ENCODE data around the gene ROBO2. TPM values are rescaled to one million over a fixed set of nuclear protein-coding genes. Genes with fewer than 3 reads are reported as not detected.

Gene ROBO2
- total and polyA plus RNA-seq, 11 donors, result 0.04 to 0.93 (median 0.06) TPM; not detected in 6

DNA sequence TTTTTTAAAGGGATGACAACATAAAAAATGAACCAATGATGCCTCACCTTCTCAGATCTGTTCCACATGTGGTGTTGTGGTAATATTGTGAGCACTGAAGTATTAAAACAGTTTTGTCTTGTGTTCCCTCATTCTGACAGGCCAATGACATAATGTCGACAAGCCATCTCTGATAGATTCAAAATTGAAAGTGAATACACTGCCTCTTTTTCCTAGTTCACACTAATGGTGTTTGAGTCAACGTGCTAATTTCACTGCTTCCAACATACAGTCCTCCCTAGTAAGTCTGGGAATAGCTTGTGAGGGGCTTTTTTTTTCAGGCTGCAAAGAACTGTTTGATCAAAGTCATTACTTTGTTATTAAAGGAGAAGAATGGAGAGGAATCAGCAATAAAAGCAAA lies 82.8 kb downstream of the ROBO2 start:
- H3K4me3 ChIP-seq, result no peak overlapping the region
- H3K36me3 ChIP-seq, result no peaks in the 10 kb centered on the region
- no peak overlapping the region for H3K27ac ChIP-seq
- ATAC-seq (no peak), DNase-seq (no peak)
- H3K27me3 ChIP-seq, result no peaks in the 10 kb centered on the region
- no peak for TF ChIP-seq POLR2A (IDR thresholded peaks at IDR 0.05)
- TF ChIP-seq, protein P1, sequence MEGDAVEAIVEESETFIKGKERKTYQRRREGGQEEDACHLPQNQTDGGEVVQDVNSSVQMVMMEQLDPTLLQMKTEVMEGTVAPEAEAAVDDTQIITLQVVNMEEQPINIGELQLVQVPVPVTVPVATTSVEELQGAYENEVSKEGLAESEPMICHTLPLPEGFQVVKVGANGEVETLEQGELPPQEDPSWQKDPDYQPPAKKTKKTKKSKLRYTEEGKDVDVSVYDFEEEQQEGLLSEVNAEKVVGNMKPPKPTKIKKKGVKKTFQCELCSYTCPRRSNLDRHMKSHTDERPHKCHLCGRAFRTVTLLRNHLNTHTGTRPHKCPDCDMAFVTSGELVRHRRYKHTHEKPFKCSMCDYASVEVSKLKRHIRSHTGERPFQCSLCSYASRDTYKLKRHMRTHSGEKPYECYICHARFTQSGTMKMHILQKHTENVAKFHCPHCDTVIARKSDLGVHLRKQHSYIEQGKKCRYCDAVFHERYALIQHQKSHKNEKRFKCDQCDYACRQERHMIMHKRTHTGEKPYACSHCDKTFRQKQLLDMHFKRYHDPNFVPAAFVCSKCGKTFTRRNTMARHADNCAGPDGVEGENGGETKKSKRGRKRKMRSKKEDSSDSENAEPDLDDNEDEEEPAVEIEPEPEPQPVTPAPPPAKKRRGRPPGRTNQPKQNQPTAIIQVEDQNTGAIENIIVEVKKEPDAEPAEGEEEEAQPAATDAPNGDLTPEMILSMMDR (IDR thresholded peaks at IDR 0.05), result no peak
- H3K9me3 ChIP-seq, result no peaks in the 10 kb centered on the region
- intact Hi-C loops (cut with DNase I), result no loop called here
- H3K4me1 ChIP-seq, result no peaks in the 10 kb centered on the region
- 55 to 68% (median 61%) methylated on average over 2 of the region's 2 CpGs for WGBS, 4 donors

DNA sequence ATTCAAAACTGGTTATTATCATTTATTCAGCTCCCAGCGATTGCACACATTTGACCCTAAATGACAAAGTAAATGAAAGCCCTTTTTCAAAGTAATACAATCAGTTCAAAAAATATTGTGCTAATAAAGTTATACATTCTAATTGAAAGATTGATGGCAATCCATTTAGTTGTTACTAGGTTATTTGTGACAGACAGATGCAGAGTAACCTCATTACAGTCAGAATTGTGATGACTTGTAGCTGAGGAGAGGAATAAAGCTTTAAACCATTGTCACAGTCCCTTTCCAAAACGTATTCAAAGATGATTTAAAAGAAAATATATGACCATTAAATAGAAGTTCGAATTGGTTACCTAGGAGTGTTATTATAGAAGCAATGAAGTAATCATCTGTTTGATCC lies 86.1 kb downstream of the ROBO2 start:
- TF ChIP-seq, protein P1 (IDR thresholded peaks at IDR 0.05), result no peak
- TF ChIP-seq POLR2A (IDR thresholded peaks at IDR 0.05), result no peak
- Histone ChIP-seq H3K27me3 (no peaks in the 10 kb centered on the region), H3K4me3 (no peak overlapping the region), H3K9me3 (no peaks in the 10 kb centered on the region), H3K27ac (no peak overlapping the region), H3K36me3 (no peaks in the 10 kb centered on the region), H3K4me1 (no peaks in the 10 kb centered on the region)
- WGBS, 4 donors, result 70 to 73% (median 73%) methylated on average over 3 of the region's 3 CpGs
- no peak for DNase-seq
- intact Hi-C loops (cut with DNase I), result no loop called here
- ATAC-seq, result no peak

DNA sequence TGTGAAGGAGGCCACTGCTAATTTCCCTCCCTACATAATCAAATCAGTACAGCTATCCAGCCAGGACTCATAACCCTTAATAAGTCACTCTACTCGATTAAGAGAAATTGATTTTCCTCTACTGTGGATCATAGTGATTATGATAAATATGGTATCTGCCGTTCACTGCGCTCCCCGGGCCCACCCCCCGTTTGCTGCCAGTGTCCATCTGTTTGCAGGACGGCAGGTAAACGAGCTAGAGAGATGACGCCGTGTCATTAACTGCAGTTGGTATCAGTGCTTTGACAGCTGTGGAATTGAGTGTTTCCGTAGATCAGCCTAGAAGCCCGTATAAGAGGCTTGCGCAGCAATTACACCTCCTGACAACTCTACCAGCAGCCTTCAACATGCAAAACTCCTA lies 94.9 kb downstream of the ROBO2 start:
- ATAC-seq (no peak), DNase-seq (no peak)
- no peaks in the 10 kb centered on the region for H3K4me1 ChIP-seq
- 38 to 43% (median 41%) methylated on average over 12 of the region's 12 CpGs for WGBS, 4 donors
- no peaks in the 10 kb centered on the region for H3K27me3 ChIP-seq
- intact Hi-C loops (cut with DNase I), result no loop called here
- H3K9me3 ChIP-seq, result peaks cover 0 to 12% (median 0%) of the 10 kb centered on the region in 12 donors
- H3K27ac ChIP-seq, result no peak overlapping the region
- TF ChIP-seq, protein P1 (IDR thresholded peaks at IDR 0.05), result no peak
- TF ChIP-seq POLR2A (IDR thresholded peaks at IDR 0.05), result no peak
- H3K4me3 ChIP-seq, result no peak overlapping the region
- H3K36me3 ChIP-seq, result no peaks in the 10 kb centered on the region

DNA sequence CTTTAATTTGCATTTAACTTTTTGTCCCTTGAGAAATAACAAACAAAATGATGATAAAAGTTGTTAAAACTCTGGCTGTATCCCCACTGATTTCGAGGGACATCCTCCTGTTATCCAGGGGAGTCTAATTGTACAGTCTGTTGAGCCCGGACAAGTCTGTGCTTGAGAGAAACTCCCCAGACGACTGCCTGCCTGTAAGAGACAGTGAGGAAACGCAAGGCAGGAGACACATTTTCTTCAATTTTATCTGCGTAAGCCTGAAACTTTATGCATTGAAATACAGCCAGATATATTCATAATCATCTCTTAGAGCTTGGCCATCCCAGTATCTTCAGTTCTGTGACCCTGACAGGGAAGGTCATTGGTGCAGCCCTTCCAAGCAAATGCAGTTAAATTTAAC lies 97.7 kb downstream of the ROBO2 start:
- no peaks in the 10 kb centered on the region for H3K36me3 ChIP-seq
- no peak overlapping the region for H3K4me3 ChIP-seq
- WGBS, 4 donors, result 71 to 79% (median 72%) methylated on average over 5 of the region's 5 CpGs
- no peak overlapping the region for H3K27ac ChIP-seq
- no peaks in the 10 kb centered on the region for H3K4me1 ChIP-seq
- ATAC-seq (no peak), DNase-seq (no peak)
- peaks cover 0 to 12% (median 0%) of the 10 kb centered on the region in 12 donors for H3K9me3 ChIP-seq
- intact Hi-C loops (cut with DNase I), result no loop called here
- H3K27me3 ChIP-seq, result no peaks in the 10 kb centered on the region
- TF ChIP-seq POLR2A (IDR thresholded peaks at IDR 0.05), result no peak
- TF ChIP-seq, protein P1 (IDR thresholded peaks at IDR 0.05), result no peak

Data from heart left ventricle (tissue), 16 donors.